ENCODE results near the gene TYW1B.
"Not testable (repeated sequence)": the region's sequence is repeated elsewhere in the genome, so short reads cannot be mapped to it uniquely, and the experiment has no call there.

TYW1B gene

GRCh38 chr7:72803778-72804177 is 24.2 kb downstream of the TYW1B start:
- H3K9me3 Mint-ChIP-seq; H3K4me1 Mint-ChIP-seq; H3K27me3 Mint-ChIP-seq; ATAC-seq (replicated peaks; ENCODE audit: extremely low read depth, poor library complexity, severe bottlenecking); DNase-seq (ENCODE audit: low spot score in 2 of 2); H3K27ac Mint-ChIP-seq (ENCODE audit: low read depth); H3K4me3 Mint-ChIP-seq: not testable (repeated sequence)
- peaks cover 23% of the 10 kb centered on the region for H3K36me3 Mint-ChIP-seq (ENCODE audit: insufficient read depth)

- ATAC-seq (replicated peaks; ENCODE audit: extremely low read depth, poor library complexity, severe bottlenecking); H3K4me1 Mint-ChIP-seq; DNase-seq (ENCODE audit: low spot score in 2 of 2); H3K9me3 Mint-ChIP-seq; H3K27ac Mint-ChIP-seq (ENCODE audit: low read depth); H3K4me3 Mint-ChIP-seq; H3K27me3 Mint-ChIP-seq: not testable (repeated sequence)
- H3K36me3 Mint-ChIP-seq (ENCODE audit: insufficient read depth), result peaks cover 22% of the 10 kb centered on the region
Measured at GRCh38 chr7:72801564-72801963, 26.4 kb downstream of the TYW1B start.

GRCh38 chr7:72795401-72795800 is 32.6 kb downstream of the TYW1B start:
- H3K27ac Mint-ChIP-seq (ENCODE audit: low read depth); H3K4me1 Mint-ChIP-seq; H3K4me3 Mint-ChIP-seq; DNase-seq (ENCODE audit: low spot score in 2 of 2); ATAC-seq (replicated peaks; ENCODE audit: extremely low read depth, poor library complexity, severe bottlenecking); H3K27me3 Mint-ChIP-seq; H3K9me3 Mint-ChIP-seq: not testable (repeated sequence)
- H3K36me3 Mint-ChIP-seq (ENCODE audit: insufficient read depth), result peaks cover 15% of the 10 kb centered on the region

GRCh38 chr7:72793791-72794190 is 34.2 kb downstream of the TYW1B start:
- Mint-ChIP-seq H3K27ac (ENCODE audit: low read depth) (no peak overlapping the region), H3K27me3 (no peaks in the 10 kb centered on the region)

GRCh38 chr7:72790698-72791060 is 37.3 kb downstream of the TYW1B start:
- not testable (repeated sequence) for H3K4me3 Mint-ChIP-seq; H3K4me1 Mint-ChIP-seq; H3K27me3 Mint-ChIP-seq; H3K9me3 Mint-ChIP-seq; ATAC-seq (replicated peaks; ENCODE audit: extremely low read depth, poor library complexity, severe bottlenecking); DNase-seq (ENCODE audit: low spot score in 2 of 2); H3K27ac Mint-ChIP-seq (ENCODE audit: low read depth)
- peaks cover 10% of the 10 kb centered on the region for H3K36me3 Mint-ChIP-seq (ENCODE audit: insufficient read depth)

More at GRCh38 chr7:72793791-72794190, 34.2 kb downstream of the TYW1B start:
- H3K4me3 Mint-ChIP-seq, result no peak overlapping the region
- DNase-seq (ENCODE audit: low spot score in 2 of 2) (no peak), ATAC-seq (replicated peaks; ENCODE audit: extremely low read depth, poor library complexity, severe bottlenecking) (no peak)
- H3K9me3 Mint-ChIP-seq, result no peaks in the 10 kb centered on the region
- no peaks in the 10 kb centered on the region for H3K4me1 Mint-ChIP-seq
- peaks cover 15% of the 10 kb centered on the region for H3K36me3 Mint-ChIP-seq (ENCODE audit: insufficient read depth)

DNA sequence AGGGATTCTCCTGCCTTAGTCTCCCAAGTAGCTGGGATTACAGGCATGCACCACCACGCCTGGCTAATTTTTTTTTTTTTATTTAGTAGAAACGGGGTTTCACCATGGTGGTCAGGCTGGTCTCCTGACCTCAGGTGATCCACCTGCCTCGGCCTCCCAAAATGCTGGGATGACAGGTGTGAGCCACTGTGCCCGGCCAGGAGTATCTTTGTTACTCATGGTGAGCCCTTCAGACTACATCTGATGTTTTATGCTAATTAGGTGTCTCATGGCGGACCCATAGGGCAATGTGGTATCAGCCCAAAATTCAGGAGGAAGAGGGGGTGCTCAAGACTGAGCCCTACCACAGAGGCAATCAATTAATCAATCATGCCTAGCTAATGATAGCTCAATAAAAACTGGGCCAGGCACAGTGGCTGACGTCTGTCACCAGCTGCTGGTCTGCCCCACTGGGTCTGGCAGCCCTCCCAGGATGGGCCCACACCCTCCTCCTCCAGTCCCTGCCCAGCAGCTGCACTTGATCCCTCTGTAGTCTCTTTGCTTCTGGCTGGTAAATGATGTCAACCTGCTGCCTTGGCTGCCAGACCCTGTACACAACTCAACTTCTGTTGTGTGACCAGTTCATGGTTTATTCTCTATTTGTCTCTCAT is 37.8 kb downstream of the TYW1B start:
- H3K36me3 Mint-ChIP-seq (ENCODE audit: insufficient read depth), result peaks cover 10% of the 10 kb centered on the region
- H3K27ac Mint-ChIP-seq (ENCODE audit: low read depth); DNase-seq (ENCODE audit: low spot score in 2 of 2); H3K27me3 Mint-ChIP-seq; H3K4me3 Mint-ChIP-seq; H3K9me3 Mint-ChIP-seq; H3K4me1 Mint-ChIP-seq; ATAC-seq (replicated peaks; ENCODE audit: extremely low read depth, poor library complexity, severe bottlenecking): not testable (repeated sequence)

DNA sequence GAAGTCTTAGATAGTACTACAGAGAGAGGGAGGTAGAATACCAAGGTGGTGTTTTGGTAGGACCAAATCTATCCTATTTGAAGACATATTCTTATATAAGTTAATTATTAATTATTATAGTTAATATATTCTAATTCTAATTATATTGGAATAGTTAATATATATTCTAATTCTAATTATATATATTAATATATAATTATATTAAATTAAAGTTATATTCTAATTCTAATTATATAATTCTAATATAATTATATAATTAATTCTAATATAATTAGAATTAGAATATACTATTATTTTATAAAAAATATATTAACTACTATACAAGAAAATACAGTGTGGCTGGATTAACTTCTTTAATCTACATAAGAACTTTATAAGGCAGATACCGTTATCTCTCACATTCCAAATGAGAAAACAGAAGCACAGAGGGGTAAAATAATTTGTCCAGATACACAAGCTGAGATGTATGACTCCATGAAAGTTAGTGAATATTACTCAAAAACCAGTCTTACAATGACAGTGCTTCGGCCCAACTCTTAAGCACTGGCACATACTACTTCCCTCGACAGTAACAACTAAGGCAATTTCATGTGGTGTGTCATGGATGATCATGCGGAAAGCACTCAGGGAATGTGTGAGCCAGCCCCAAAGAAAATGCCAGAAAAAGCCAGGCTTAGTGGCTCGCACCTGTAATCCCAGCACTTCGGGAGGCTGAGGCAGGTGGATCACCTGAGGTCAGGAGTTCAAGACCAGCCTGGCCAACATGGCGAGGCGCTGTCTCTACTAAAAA is 42.6 kb downstream of the TYW1B start:
- H3K4me3 Mint-ChIP-seq, result no peak overlapping the region
- H3K36me3 Mint-ChIP-seq (ENCODE audit: insufficient read depth), result peaks cover 2% of the 10 kb centered on the region
- H3K9me3 Mint-ChIP-seq, result no peaks in the 10 kb centered on the region
- DNase-seq (ENCODE audit: low spot score in 2 of 2) (no peak), ATAC-seq (replicated peaks; ENCODE audit: extremely low read depth, poor library complexity, severe bottlenecking) (no peak)
- H3K27ac Mint-ChIP-seq (ENCODE audit: low read depth), result no peak overlapping the region
- H3K4me1 Mint-ChIP-seq, result peaks cover 5% of the 10 kb centered on the region
- H3K27me3 Mint-ChIP-seq, result no peaks in the 10 kb centered on the region

DNA sequence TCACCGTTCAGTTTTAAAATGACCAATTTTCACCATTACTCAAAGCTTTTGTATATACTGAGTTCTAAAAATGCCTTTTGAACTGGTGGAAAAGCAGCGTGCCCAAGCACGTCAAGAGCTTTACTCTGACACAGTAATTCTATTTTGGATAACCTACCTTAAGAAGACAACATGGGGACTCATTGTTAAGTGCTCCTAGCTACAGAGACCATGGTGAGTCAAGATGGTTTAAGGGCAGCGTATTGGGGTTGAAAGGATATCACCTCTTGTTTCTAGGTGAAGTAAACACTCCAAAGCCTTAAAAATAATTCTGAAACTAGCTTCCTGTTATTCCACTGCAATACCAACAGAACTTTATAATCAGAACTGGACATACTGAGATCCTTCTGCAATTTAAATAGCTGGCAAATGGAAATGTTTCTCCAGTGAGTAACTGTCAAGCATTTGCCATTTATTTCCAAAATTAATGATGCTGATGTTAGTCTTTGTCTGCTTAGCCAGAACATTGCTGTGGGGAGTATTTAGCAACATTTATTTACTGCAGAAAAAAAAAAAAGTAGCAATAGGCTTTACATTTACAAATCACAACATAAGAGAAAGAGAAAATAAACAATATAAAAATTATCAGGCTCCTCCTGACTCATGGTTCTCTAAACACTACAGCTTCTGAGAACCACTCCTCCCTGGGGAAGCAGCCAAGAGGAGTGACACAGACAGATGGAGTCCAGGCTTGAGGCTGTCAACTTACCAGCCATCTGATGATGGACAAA is 44.2 kb downstream of the TYW1B start:
- not testable (repeated sequence) for DNase-seq (ENCODE audit: low spot score in 2 of 2); H3K27ac Mint-ChIP-seq (ENCODE audit: low read depth); H3K27me3 Mint-ChIP-seq; ATAC-seq (replicated peaks; ENCODE audit: extremely low read depth, poor library complexity, severe bottlenecking); H3K4me3 Mint-ChIP-seq; H3K9me3 Mint-ChIP-seq; H3K36me3 Mint-ChIP-seq (ENCODE audit: insufficient read depth); H3K4me1 Mint-ChIP-seq

- H3K36me3 Mint-ChIP-seq (ENCODE audit: insufficient read depth), result peaks cover 2% of the 10 kb centered on the region
- H3K9me3 Mint-ChIP-seq, result no peaks in the 10 kb centered on the region
- no peak overlapping the region for H3K27ac Mint-ChIP-seq (ENCODE audit: low read depth)
- peaks cover 5% of the 10 kb centered on the region for H3K4me1 Mint-ChIP-seq
- DNase-seq (ENCODE audit: low spot score in 2 of 2), result no peak
- H3K4me3 Mint-ChIP-seq, result no peak overlapping the region
- ATAC-seq (replicated peaks; ENCODE audit: extremely low read depth, poor library complexity, severe bottlenecking), result no peak
- no peaks in the 10 kb centered on the region for H3K27me3 Mint-ChIP-seq
Measured at GRCh38 chr7:72781631-72782030, 46.4 kb downstream of the TYW1B start.

DNA sequence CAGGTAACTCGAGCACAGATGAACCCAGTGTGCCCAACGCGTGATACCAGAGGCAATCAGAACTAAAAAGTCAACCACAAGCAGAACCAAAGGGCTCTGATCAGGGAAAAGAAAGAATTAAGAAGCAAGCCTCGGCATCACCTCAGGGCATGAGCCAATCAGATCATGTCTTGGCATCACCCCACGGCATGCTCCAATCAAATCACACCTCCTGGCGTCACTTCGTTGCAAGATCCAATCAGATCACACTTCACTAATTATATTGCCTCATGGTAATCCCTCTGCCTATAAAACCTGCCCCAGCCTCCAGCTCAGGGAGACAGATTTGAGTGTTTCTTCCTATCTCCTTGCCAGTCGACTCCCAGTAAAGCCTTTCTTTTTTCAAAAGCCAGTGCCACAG is 46.8 kb downstream of the TYW1B start:
- H3K4me1 Mint-ChIP-seq, result peaks cover 5% of the 10 kb centered on the region
- no peaks in the 10 kb centered on the region for H3K27me3 Mint-ChIP-seq
- DNase-seq (ENCODE audit: low spot score in 2 of 2) (no peak), ATAC-seq (replicated peaks; ENCODE audit: extremely low read depth, poor library complexity, severe bottlenecking) (no peak)
- no peaks in the 10 kb centered on the region for H3K9me3 Mint-ChIP-seq
- H3K27ac Mint-ChIP-seq (ENCODE audit: low read depth), result no peak overlapping the region
- peaks cover 2% of the 10 kb centered on the region for H3K36me3 Mint-ChIP-seq (ENCODE audit: insufficient read depth)
- H3K4me3 Mint-ChIP-seq, result no peak overlapping the region

GRCh38 chr7:72780289-72780894 is 47.6 kb downstream of the TYW1B start:
- DNase-seq (ENCODE audit: low spot score in 2 of 2); H3K27me3 Mint-ChIP-seq; H3K27ac Mint-ChIP-seq (ENCODE audit: low read depth): not testable (repeated sequence)

DNA sequence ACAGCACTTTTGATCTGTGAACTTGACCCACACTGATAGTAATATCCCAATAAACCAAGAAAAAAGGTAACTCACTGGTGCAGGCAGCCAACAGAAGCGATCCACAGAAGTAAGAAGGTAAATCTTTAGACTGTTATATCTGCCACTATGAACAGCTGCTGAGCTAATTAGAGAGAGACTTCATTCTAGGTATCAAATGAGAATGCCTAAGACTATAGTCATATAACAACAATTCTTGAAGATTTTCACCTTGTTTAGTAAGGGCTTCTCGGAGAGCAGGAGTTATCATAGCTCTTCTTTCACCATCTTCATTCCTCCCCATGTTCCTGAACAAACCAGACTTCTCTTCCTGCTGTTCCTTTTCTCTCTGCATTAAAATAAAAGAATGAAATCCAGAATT is 50.8 kb downstream of the TYW1B start:
- DNase-seq (ENCODE audit: low spot score in 2 of 2), result not testable (repeated sequence)

More at GRCh38 chr7:72780289-72780894, 47.6 kb downstream of the TYW1B start:
- H3K9me3 Mint-ChIP-seq; H3K4me1 Mint-ChIP-seq; H3K4me3 Mint-ChIP-seq; H3K36me3 Mint-ChIP-seq (ENCODE audit: insufficient read depth); ATAC-seq (replicated peaks; ENCODE audit: extremely low read depth, poor library complexity, severe bottlenecking): not testable (repeated sequence)

More for the DNA sequence above, 50.8 kb downstream of the TYW1B start:
- H3K36me3 Mint-ChIP-seq (ENCODE audit: insufficient read depth), result peaks cover 17% of the 10 kb centered on the region
- not testable (repeated sequence) for H3K9me3 Mint-ChIP-seq; H3K4me1 Mint-ChIP-seq; H3K27me3 Mint-ChIP-seq; H3K27ac Mint-ChIP-seq (ENCODE audit: low read depth); ATAC-seq (replicated peaks; ENCODE audit: extremely low read depth, poor library complexity, severe bottlenecking); H3K4me3 Mint-ChIP-seq
